ENCODE data around the gene LSM6.

Gene LSM6

GRCh38 chr4:146238107-146238506 lies 62.6 kb downstream of the LSM6 start:
- Histone ChIP-seq H4K20me1 (ENCODE audit: insufficient read depth, low read length) (no peaks in the 10 kb centered on the region), H3K79me2 (ENCODE audit: low read length) (no peaks in the 10 kb centered on the region), H3K27me3 (replicated peaks; ENCODE audit: insufficient read depth, low read length) (no peaks in the 10 kb centered on the region), H3K4me3 (ENCODE audit: low read length) (no peak overlapping the region), H3K4me2 (ENCODE audit: low read depth, low read length) (no peak overlapping the region), H3K4me1 (ENCODE audit: low read length) (no peaks in the 10 kb centered on the region), H3K9me3 (replicated peaks; ENCODE audit: insufficient read depth, low read length) (no peaks in the 10 kb centered on the region), H3K9ac (ENCODE audit: low read length) (no peak overlapping the region), H2AFZ (ENCODE audit: low read length) (no peak overlapping the region), H3K36me3 (replicated peaks; ENCODE audit: insufficient read depth, low read length) (no peaks in the 10 kb centered on the region), H3K9me2 (replicated peaks; ENCODE audit: insufficient read depth, low read length) (no peaks in the 10 kb centered on the region), H3F3A (ENCODE audit: insufficient read depth, low read length) (no peaks in the 10 kb centered on the region), H3K27ac (ENCODE audit: low read length) (no peak overlapping the region)
- no peak for TF ChIP-seq CTCF (IDR thresholded peaks at IDR 0.05; ENCODE audit: low read length)
- TF ChIP-seq EZH2 (optimal IDR thresholded peaks at IDR 0.05; ENCODE audit: low read depth, low read length), result no peak
- no peak for TF ChIP-seq EZH2phosphoT487 (IDR thresholded peaks at IDR 0.05; ENCODE audit: low read length)
- DNase-seq, result no peak
